Measurements from ENCODE around the gene ALPL. TPM values are rescaled to one million over a fixed set of nuclear protein-coding genes. Genes with fewer than 3 reads are reported as not detected.

Gene ALPL
- total and polyA plus RNA-seq, 4 donors: 3.3 to 93.1 (median 40.7) TPM

GRCh38 chr1:21624571-21625389, 115.6 kb downstream of the ALPL start:
- WGBS: 51% methylated on average over 11 of the region's 11 CpGs
- no peaks in the 10 kb centered on the region for H3K27me3 ChIP-seq (ENCODE audit: control insufficient read depth in 4 of 4, insufficient read depth in 4 of 4, low read length in 3 of 4)
- no peak for DNase-seq (ENCODE audit: low spot score)

More at GRCh38 chr1:21624571-21625389, 115.6 kb downstream of the ALPL start:
- no peak overlapping the region for H3K9ac ChIP-seq (ENCODE audit: low read depth in 1 of 2, low read length in 2 of 2)
- H3K4me1 ChIP-seq (ENCODE audit: control insufficient read depth in 4 of 4, insufficient read depth in 4 of 4, low read length in 3 of 4): peaks cover 21 to 49% (median 46%) of the 10 kb centered on the region in 4 donors
- H3K36me3 ChIP-seq (ENCODE audit: control insufficient read depth in 4 of 4, insufficient read depth in 3 of 4, low read depth in 1 of 4, low read length in 3 of 4): no peaks in the 10 kb centered on the region
- no peaks in the 10 kb centered on the region for H3K9me3 ChIP-seq (ENCODE audit: control insufficient read depth in 4 of 4, low read length in 3 of 4)
- TF ChIP-seq CTCF (IDR thresholded peaks at IDR 0.05; ENCODE audit: low read depth, low read length, missing input control) (no peak), MAX (IDR thresholded peaks at IDR 0.05) (no peak), GABPA (IDR thresholded peaks at IDR 0.05 in 1 of 2, conservative IDR thresholded peaks at IDR 0.05 in 1 of 2) (no peak), EGR1 (IDR thresholded peaks at IDR 0.05; ENCODE audit: low read depth in 2 of 2) (no peak), FOXA2 (IDR thresholded peaks at IDR 0.05) (no peak), NR2F2 (IDR thresholded peaks at IDR 0.05) (no peak), REST (IDR thresholded peaks at IDR 0.05) (no peak), YY1 (IDR thresholded peaks at IDR 0.05) (no peak), ATF3 (IDR thresholded peaks at IDR 0.05) (no peak), JUND (IDR thresholded peaks at IDR 0.05) (no peak), TAF1 (conservative IDR thresholded peaks at IDR 0.05) (no peak), RAD21 (IDR thresholded peaks at IDR 0.05) (no peak), ZBTB33 (IDR thresholded peaks at IDR 0.05) (no peak), HNF4A (conservative IDR thresholded peaks at IDR 0.05) (no peak), HNF4G (IDR thresholded peaks at IDR 0.05) (no peak), FOXA1 (IDR thresholded peaks at IDR 0.05) (no peak), SP1 (IDR thresholded peaks at IDR 0.05) (no peak), RXRA (IDR thresholded peaks at IDR 0.05) (no peak)
- H3K4me3 ChIP-seq (ENCODE audit: low read depth in 1 of 3, low read length in 3 of 3): no peak overlapping the region
- peak overlapping the region; percentile 78 to 91 for H3K27ac ChIP-seq (ENCODE audit: low read depth in 1 of 2, low read length in 2 of 2)

Data from liver (tissue), 9 donors.